NCI-H2196 (cell line): ENCODE data around the gene ABT1.

ENCODE experiments used
- DNase-seq: peaks from one replicate; lab custom pipeline; 2025; ENCODE audit not compliant: unreplicated experiment; lab: John Stamatoyannopoulos, UW

ABT1 gene

DNA sequence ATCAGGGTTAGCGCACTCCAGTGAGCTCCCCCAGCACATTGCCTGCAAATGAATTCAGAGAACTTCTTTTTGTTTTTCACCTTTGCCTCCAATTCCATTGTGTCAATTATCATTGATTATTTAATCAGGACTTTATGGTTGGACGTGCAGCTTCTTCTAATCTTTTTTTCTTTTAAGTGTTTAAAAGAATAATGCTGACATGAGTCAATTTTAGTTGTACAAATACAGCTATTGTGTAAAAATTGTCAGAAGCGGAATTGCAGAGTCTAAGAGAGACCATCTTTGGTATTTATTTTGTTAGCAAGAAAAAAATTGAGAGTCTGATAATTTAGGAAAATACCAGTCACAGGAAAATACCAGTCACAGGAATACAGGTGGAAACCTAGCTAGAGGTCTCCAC, 5.5 kb downstream of the ABT1 start:
- DNase-seq: no peak

DNA sequence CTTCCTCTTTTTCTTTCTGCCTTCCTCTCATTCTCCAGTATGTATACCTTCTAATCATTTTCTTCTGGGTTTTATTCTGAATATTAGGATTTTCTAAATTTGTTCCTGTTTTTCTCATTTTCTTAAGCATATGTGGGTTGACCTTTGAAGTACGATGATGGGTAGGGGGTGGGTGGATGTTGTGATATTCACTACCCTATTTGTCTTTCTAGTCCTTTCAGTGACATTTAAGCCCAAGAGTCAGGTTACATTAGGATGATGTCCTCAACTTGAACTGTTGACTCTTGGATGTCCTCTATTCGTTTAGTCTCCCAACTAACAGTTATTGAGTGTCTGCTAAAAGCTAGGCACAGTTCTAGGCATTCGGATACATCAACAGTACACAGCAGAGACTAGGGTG, 7.3 kb downstream of the ABT1 start:
- DNase-seq: no peak

DNA sequence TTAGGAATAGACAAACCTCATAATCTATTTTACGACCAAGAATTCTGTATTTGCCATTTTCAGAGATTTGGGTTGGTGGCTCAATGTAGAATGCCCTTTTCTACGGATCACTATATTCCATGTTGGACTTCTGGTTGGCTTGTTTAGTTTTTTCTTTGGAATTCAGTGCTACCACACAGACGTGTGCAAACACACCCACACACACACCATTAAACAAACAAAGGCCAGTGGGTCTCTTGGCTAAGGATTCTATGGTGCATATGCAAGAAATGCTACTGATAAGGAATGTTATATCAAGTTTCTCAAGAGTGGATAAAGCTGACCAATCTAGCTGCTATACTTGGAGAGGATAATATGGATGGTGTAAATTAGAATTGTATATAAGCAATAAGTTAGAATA, 8.0 kb downstream of the ABT1 start:
- DNase-seq: no peak

DNA sequence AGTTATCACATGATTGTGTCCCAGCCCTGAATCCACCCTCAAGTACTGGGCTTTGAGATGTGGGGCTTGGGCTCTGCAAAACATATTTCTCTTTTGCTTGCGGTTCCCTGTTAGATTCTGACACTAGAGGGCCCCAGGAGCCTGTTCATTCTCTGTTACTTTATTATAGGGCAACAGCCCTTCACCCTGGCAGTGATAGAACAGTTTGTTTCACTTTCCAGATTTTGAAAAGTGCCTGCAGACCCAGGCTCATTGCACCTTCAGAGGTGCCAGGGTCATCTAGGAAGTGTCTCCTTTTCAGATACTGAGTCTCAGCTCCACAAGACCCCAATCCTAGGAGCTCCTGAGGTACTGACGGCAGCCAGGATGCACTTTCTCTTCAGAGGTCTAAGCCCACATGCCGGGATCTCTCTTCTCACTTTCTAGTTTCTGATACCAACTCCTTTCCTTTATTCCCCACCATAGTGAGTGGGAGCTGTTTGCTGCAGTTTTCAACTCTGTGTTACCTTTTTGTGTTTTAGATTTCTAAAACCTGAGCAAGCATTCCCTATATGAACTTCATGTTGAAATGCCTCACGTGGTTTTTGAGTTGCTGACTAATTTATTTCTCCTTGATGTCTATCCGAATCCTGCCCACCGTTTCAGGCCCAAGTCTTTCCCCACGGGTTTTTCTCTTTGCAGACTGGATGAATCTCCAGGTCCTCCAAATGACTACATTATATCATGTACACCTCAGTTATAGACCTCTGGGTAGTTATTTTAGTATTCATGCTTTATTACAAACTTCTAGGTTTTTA, 10.9 kb downstream of the ABT1 start:
- DNase-seq: peak; percentile 72

DNA sequence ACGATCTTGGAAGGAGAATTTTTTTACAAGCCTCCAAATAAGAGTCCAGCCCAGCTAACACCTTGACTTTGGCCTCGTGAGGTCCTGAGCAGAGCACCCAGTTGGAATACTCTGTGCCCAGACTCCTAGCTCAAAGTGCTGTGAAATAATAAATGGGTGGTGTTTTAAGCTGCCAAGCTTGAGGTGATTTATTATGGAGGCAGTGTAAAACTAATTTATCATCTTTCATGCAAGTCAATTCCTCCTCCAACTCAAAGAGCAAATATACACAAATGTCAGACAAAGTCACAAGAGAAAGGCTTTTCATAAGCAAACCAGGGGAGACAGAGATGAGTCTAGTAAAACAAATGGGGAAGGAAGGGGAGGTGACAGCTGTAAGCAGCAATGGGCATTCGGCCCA, 12.7 kb downstream of the ABT1 start:
- no peak for DNase-seq

DNA sequence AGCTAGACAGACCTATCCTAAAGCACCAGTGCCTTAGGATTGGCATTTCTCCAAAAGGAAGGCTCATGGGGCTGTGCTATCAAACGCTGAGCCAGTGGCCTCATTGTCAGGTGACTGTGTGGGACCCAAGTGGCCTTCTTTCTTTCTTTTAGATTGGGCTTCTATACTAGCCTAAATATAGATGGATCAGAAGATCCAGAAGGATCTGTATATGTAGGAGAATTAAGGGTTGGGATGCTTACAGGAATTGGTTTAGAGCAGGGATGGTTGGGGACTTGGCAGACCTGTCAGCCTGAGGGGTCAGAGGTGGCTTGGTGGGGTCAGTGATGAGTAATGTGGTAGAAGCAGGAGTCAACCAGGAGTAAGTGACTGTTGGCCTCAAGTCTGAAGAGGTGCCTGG, 14.8 kb downstream of the ABT1 start:
- DNase-seq: no peak

DNA sequence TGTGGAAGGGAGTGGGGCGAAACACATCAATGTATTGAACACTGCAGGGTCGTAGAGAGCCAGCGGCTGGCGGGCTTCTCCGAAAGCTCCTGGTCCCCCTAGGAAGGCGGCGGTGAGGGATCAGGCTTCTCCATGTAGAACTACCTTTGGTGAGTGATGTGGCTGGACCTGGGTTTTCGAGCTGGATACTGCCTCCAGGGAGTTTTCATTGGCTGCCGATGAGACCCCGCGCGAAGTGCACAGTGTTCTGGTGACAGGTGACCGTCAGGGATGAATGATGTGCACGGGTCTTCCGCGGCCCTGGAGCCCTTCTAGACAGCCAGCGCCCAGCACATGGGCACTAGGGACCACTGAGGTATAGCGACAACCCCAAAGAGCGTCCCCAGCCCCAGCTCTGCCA, 16.4 kb downstream of the ABT1 start:
- DNase-seq: no peak

DNA sequence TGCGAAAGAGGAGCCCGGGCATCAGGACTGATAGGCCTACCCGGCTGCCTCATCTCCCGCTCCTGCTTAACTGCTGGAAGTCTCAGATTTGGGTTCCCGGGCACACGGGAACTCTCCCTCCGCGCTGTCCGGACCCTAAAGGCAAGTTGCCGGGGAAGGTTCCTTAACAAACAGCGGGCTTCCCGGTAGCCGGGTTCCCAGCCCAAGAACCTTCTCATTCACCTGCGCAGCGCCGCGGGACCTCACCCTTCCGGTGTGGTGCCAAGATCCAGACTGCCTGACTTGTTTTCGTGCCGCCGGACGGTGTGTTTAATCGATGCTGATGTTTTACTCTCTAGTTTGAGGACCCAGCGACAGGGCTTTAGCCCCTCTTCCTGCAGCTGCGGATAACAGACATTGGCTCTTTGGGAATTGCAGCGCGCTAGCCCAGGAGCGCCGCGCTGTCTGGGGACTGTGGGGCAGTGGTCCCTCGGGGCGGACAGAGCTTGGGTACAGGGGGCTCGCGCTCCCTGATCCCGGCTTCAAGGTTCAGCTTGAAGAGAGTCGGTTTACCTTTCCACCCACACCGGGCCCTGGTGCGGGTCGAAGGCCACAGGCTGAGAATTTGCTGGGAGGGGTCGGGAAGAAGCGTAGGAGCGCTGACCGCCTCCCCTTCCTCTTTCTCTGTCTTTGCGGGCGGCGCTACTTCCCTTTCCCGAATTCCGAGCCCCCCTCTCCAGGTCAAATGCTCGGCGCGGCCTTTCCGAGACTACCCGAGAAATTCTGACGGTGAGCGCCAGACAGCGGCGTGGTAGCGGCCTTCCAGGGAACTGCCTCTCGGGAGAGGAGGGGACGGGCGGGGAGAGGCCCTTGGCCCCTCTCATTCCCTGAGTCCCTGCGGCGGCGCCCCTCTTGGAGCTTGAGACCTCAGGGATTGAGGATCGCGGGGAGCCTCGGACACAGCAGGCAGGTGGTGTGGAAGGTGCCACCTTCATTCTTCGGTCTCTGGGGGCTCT, 17.2 kb downstream of the ABT1 start:
- DNase-seq: no peak

DNA sequence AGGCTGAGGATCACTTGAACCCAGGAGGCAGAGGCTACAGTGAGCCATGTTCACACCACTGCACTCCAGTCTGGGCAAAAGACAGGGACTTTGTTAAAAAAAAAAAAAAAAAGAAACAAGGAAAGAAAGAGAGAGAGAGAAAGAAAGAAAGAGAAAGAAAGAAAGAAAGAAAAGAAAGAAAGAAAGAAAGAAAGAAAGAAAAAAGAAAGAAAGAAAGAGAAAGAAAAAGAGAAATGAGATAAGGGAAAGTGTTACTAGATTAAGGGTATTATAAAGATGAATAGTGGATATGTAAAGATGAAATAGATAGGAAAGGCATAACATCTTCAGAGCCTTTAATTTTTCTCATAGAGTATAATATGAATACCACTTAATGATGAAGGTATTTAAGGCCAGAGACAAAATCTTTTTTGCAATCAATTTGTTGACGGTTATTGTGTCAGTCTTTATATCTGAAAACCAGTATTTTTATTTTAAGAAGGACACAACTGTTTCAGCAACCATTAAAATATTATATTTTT, 26.6 kb downstream of the ABT1 start:
- no peak for DNase-seq

DNA sequence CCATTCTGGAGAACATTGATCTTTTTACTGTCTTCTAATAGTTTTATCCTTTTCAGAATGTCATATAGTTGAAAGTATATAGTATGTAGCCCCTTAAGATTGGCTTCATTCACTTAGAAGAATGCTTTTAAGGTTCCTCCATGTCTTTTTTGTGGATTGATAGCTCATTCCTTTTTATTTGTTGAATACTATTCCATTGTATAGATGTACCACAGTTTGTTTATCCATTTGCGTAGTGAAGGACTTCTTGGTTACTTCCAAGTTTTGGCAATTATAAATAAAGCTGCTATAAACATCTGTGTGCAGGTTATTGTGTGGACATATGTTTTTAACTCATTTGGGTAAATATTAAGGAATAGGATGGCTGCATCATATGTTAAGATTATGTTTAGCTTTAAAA, 27.8 kb downstream of the ABT1 start:
- DNase-seq: no peak

DNA sequence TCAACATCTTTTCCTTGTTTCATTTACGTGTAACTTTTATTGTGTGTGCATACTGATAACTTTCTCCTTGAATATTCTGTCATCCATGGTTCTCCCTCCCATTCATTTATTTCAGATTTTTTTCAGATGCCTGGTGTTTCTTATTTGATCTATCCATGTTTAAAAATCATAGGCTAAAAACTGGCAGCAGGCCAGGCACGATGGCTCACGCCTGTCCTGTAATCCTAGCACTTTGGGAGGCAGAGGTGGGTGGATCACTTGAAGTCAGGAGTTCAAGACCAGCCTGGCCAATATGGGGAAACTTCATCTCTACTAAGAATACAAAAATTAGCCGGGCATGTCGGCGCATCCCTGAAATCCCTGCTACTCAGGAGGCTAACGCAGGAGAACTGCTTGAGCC, 31.1 kb downstream of the ABT1 start:
- DNase-seq: no peak

DNA sequence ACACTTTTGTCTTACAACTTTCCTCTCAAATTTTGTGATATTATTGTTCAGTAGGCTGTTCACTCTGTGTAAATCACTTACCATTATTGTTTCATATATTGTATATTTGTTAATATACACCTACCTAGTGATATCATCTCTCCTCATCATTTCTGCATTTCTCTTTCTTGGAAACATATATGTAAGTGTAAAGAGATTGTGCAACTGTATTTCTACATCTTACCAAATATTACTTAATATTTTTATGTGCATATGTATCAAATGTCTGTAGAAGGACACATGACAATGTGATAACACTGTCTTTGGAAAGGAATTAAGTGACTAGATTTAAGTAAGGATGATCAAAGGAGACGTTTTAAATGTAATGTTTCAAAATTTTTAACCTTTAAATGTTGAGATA, 32.6 kb downstream of the ABT1 start:
- no peak for DNase-seq

DNA sequence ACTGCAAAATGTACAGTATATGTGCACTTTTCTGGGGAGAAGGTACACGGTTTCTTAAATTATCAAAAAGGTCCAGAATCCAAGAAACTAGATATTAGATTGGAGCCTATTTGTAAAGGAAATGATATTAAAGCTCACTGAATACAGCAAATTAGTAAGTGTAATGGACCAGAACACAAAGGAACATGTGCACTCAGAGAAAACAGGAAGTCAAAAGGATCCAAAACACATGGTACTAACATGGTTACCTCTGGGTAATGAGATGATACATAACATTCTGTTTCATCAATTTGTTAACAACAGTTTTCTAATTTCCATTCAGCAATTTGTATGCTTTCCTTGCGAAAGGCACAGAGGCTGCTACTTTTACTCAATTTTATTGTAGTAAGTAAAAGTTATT, 44.1 kb downstream of the ABT1 start:
- DNase-seq: no peak

DNA sequence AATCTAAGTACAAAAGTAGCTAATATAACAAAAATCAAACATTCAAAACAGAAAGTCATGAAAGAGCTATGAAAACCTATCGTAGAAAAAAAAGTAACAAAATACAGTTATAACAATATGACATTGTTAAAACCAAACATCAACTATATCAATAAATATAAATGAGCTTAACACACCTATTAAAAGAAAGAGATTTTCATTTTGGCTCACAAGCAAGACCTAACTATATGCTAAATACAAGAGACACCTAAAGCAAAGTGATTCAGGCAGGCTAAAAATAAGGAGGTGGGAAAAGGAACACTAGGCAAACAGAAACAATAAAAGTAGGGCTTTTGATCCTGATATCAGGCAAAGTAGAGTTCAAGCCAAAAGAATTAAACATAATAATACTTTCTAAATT, 49.3 kb downstream of the ABT1 start:
- DNase-seq: no peak
